ENCODE results near the gene AUTS2. TPM values are rescaled to one million over a fixed set of nuclear protein-coding genes. Genes with fewer than 3 reads are reported as not detected.

The AUTS2 gene
- total and polyA plus RNA-seq, 2 experiments from 2014 or later: 32.0 to 91.0 TPM

DNA sequence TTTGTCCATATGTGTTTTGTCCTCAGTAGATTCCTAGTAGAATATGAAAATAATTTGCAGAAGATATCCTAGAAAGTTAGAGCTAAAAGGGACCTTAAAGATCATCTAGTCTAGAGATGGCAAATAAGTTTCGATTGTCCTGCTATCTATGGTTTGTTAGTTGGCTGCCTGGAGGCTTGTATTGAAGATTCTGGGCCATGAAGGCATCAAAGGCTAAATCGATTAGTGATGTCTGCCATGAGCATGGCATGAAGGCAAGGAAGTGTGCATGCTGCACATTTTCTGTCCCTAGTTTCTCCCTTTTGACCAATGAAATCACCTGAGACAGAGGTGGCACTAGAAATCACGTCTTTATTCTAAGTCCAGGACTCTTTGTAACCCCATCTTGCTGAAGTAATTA, 979.9 kb downstream of the AUTS2 start:
- Histone ChIP-seq H3K4me2 (no peak overlapping the region), H3K9me2 (ENCODE audit: insufficient read depth) (no peaks in the 10 kb centered on the region; the same call in 1 of the 2 replicates), H3K79me2 (replicated peaks; ENCODE audit: insufficient read depth) (no peaks in the 10 kb centered on the region), H3F3A (replicated peaks; ENCODE audit: low read depth) (no peaks in the 10 kb centered on the region), H3K27me3 (ENCODE audit: insufficient read depth) (no peaks in the 10 kb centered on the region), H3K4me3 (no peak overlapping the region), H3K36me3 (ENCODE audit: insufficient read depth) (no peaks in the 10 kb centered on the region), H2AFZ (no peak overlapping the region), H3K4me1 (ENCODE audit: insufficient read depth) (peaks cover 13% of the 10 kb centered on the region), H4K20me1 (replicated peaks; ENCODE audit: insufficient read depth) (no peaks in the 10 kb centered on the region), H3K27ac (ENCODE audit: low read depth) (no peak overlapping the region)
- Mint-ChIP-seq H3K27me3 (ENCODE audit: insufficient read depth, low read depth, poor library complexity) (peaks cover 6% of the 10 kb centered on the region), H3K4me1 (peaks cover 21% of the 10 kb centered on the region), H3K27ac (no peak overlapping the region), H3K36me3 (ENCODE audit: low read depth) (no peaks in the 10 kb centered on the region), H3K9me3 (no peaks in the 10 kb centered on the region), H3K4me3 (no peak overlapping the region)
- ATAC-seq: no peak
- TF ChIP-seq POLR2AphosphoS5 (IDR thresholded peaks at IDR 0.05; ENCODE audit: low read depth) (no peak), JUNB (IDR thresholded peaks at IDR 0.05; ENCODE audit: unreplicated experiment) (no peak), ZNF331 (CRISPR knock-in tag; IDR thresholded peaks at IDR 0.05; ENCODE audit: low read depth) (no peak), CREB1 (CRISPR knock-in tag; IDR thresholded peaks at IDR 0.05; ENCODE audit: low read depth) (no peak), STAT1 (IDR thresholded peaks at IDR 0.05; ENCODE audit: unreplicated experiment) (no peak), EZH2phosphoT487 (IDR thresholded peaks at IDR 0.05; ENCODE audit: unreplicated experiment) (no peak), EZH2 (IDR thresholded peaks at IDR 0.05; ENCODE audit: low read depth, unreplicated experiment) (no peak), NANOG (IDR thresholded peaks at IDR 0.05; ENCODE audit: borderline replicate concordance) (no peak), ZNF114 (CRISPR knock-in tag; IDR thresholded peaks at IDR 0.05) (no peak)
- TF ChIP-seq, protein P1, sequence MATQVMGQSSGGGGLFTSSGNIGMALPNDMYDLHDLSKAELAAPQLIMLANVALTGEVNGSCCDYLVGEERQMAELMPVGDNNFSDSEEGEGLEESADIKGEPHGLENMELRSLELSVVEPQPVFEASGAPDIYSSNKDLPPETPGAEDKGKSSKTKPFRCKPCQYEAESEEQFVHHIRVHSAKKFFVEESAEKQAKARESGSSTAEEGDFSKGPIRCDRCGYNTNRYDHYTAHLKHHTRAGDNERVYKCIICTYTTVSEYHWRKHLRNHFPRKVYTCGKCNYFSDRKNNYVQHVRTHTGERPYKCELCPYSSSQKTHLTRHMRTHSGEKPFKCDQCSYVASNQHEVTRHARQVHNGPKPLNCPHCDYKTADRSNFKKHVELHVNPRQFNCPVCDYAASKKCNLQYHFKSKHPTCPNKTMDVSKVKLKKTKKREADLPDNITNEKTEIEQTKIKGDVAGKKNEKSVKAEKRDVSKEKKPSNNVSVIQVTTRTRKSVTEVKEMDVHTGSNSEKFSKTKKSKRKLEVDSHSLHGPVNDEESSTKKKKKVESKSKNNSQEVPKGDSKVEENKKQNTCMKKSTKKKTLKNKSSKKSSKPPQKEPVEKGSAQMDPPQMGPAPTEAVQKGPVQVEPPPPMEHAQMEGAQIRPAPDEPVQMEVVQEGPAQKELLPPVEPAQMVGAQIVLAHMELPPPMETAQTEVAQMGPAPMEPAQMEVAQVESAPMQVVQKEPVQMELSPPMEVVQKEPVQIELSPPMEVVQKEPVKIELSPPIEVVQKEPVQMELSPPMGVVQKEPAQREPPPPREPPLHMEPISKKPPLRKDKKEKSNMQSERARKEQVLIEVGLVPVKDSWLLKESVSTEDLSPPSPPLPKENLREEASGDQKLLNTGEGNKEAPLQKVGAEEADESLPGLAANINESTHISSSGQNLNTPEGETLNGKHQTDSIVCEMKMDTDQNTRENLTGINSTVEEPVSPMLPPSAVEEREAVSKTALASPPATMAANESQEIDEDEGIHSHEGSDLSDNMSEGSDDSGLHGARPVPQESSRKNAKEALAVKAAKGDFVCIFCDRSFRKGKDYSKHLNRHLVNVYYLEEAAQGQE (IDR thresholded peaks at IDR 0.05; ENCODE audit: unreplicated experiment): no peak
- TF ChIP-seq, protein P2, sequence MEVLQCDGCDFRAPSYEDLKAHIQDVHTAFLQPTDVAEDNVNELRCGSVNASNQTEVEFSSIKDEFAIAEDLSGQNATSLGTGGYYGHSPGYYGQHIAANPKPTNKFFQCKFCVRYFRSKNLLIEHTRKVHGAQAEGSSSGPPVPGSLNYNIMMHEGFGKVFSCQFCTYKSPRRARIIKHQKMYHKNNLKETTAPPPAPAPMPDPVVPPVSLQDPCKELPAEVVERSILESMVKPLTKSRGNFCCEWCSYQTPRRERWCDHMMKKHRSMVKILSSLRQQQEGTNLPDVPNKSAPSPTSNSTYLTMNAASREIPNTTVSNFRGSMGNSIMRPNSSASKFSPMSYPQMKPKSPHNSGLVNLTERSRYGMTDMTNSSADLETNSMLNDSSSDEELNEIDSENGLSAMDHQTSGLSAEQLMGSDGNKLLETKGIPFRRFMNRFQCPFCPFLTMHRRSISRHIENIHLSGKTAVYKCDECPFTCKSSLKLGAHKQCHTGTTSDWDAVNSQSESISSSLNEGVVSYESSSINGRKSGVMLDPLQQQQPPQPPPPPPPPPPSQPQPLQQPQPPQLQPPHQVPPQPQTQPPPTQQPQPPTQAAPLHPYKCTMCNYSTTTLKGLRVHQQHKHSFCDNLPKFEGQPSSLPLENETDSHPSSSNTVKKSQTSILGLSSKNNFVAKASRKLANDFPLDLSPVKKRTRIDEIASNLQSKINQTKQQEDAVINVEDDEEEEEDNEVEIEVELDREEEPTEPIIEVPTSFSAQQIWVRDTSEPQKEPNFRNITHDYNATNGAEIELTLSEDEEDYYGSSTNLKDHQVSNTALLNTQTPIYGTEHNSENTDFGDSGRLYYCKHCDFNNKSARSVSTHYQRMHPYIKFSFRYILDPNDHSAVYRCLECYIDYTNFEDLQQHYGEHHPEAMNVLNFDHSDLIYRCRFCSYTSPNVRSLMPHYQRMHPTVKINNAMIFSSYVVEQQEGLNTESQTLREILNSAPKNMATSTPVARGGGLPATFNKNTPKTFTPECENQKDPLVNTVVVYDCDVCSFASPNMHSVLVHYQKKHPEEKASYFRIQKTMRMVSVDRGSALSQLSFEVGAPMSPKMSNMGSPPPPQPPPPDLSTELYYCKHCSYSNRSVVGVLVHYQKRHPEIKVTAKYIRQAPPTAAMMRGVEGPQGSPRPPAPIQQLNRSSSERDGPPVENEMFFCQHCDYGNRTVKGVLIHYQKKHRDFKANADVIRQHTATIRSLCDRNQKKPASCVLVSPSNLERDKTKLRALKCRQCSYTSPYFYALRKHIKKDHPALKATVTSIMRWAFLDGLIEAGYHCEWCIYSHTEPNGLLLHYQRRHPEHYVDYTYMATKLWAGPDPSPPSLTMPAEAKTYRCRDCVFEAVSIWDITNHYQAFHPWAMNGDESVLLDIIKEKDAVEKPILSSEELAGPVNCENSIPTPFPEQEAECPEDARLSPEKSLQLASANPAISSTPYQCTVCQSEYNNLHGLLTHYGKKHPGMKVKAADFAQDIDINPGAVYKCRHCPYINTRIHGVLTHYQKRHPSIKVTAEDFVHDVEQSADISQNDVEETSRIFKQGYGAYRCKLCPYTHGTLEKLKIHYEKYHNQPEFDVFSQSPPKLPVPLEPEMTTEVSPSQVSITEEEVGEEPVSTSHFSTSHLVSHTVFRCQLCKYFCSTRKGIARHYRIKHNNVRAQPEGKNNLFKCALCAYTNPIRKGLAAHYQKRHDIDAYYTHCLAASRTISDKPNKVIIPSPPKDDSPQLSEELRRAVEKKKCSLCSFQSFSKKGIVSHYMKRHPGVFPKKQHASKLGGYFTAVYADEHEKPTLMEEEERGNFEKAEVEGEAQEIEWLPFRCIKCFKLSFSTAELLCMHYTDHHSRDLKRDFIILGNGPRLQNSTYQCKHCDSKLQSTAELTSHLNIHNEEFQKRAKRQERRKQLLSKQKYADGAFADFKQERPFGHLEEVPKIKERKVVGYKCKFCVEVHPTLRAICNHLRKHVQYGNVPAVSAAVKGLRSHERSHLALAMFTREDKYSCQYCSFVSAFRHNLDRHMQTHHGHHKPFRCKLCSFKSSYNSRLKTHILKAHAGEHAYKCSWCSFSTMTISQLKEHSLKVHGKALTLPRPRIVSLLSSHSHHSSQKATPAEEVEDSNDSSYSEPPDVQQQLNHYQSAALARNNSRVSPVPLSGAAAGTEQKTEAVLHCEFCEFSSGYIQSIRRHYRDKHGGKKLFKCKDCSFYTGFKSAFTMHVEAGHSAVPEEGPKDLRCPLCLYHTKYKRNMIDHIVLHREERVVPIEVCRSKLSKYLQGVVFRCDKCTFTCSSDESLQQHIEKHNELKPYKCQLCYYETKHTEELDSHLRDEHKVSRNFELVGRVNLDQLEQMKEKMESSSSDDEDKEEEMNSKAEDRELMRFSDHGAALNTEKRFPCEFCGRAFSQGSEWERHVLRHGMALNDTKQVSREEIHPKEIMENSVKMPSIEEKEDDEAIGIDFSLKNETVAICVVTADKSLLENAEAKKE (CRISPR knock-in tag; IDR thresholded peaks at IDR 0.05): no peak
- TF ChIP-seq, protein P3, sequence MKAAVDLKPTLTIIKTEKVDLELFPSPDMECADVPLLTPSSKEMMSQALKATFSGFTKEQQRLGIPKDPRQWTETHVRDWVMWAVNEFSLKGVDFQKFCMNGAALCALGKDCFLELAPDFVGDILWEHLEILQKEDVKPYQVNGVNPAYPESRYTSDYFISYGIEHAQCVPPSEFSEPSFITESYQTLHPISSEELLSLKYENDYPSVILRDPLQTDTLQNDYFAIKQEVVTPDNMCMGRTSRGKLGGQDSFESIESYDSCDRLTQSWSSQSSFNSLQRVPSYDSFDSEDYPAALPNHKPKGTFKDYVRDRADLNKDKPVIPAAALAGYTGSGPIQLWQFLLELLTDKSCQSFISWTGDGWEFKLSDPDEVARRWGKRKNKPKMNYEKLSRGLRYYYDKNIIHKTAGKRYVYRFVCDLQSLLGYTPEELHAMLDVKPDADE (IDR thresholded peaks at IDR 0.05): no peak
- TF ChIP-seq, protein P4, sequence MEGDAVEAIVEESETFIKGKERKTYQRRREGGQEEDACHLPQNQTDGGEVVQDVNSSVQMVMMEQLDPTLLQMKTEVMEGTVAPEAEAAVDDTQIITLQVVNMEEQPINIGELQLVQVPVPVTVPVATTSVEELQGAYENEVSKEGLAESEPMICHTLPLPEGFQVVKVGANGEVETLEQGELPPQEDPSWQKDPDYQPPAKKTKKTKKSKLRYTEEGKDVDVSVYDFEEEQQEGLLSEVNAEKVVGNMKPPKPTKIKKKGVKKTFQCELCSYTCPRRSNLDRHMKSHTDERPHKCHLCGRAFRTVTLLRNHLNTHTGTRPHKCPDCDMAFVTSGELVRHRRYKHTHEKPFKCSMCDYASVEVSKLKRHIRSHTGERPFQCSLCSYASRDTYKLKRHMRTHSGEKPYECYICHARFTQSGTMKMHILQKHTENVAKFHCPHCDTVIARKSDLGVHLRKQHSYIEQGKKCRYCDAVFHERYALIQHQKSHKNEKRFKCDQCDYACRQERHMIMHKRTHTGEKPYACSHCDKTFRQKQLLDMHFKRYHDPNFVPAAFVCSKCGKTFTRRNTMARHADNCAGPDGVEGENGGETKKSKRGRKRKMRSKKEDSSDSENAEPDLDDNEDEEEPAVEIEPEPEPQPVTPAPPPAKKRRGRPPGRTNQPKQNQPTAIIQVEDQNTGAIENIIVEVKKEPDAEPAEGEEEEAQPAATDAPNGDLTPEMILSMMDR (conservative IDR thresholded peaks at IDR 0.05; ENCODE audit: low read depth in 2 of 2): no peak
- DNase-seq (ENCODE audit: low spot score): no peak

All from GM23338 (cell line).